Uterus (tissue), 4 donors: ENCODE results near the gene KCNQ1. TPM values are rescaled to one million over a fixed set of nuclear protein-coding genes. Genes with fewer than 3 reads are reported as not detected.

ENCODE experiments used
- DNase-seq, 2 donors: peaks; one replicate each; pipeline ENCODE4 v3.0.0-alpha.2; 2019 to 2020
- H3K27ac ChIP-seq, 2 donors: fragments of 200-600 bp; sonication (generic); 1 replicate in 1 of 2; 2 replicates in 1 of 2; pipeline ENCODE4 v1.5.1; 2016 to 2018
- H3K27me3 ChIP-seq, 2 donors: fragments of 200-600 bp; sonication (generic); one replicate each; pipeline ENCODE4 v1.5.1; 2018 to 2019; ENCODE audit warnings: control low read depth in 1 of 2
- H3K36me3 ChIP-seq, 2 donors: fragments of 200-600 bp; sonication (generic); one replicate each; pipeline ENCODE4 v1.5.1; 2019; ENCODE audit warnings: control low read depth in 1 of 2
- H3K4me1 ChIP-seq, 2 donors: fragments of 200-600 bp; sonication (generic); one replicate each; pipeline ENCODE4 v1.5.1; 2018 to 2019; ENCODE audit warnings: control low read depth in 1 of 2
- H3K4me3 ChIP-seq, 2 donors: fragments of 200-600 bp; sonication (generic); 1 replicate in 1 of 2; 2 replicates in 1 of 2; pipeline ENCODE4 v1.5.1; 2018 to 2019; ENCODE audit warnings: mild to moderate bottlenecking in 1 of 2
- H3K9me3 ChIP-seq, 2 donors: fragments of 200-600 bp; sonication (generic); one replicate each; pipeline ENCODE4 v1.5.1; 2019; ENCODE audit warnings: control low read depth in 1 of 2
- CTCF ChIP-seq, 4 experiments: fragments of 200-600 bp in 2 of 4; fragments of 450-650 bp in 2 of 4; sonication (generic) in 2 of 4; IDR thresholded peaks; one replicate each; pipeline ENCODE4 v1.5.1; 2016 to 2019; ENCODE audit warnings: antibody characterized with exemption in 4 of 4, mild to moderate bottlenecking in 2 of 4, moderate library complexity in 1 of 4
- POLR2A ChIP-seq, 2 donors: fragments of 450-650 bp; IDR thresholded peaks; one replicate each; pipeline ENCODE4 v1.6.1; 2016; ENCODE audit warnings: antibody characterized with exemption in 2 of 2, mild to moderate bottlenecking in 1 of 2, moderate library complexity in 1 of 2
- intact Hi-C: fragments of 100-400 bp; cut with DNase I; formaldehyde crosslinking; loops from one replicate; pipeline ENCODE4 v1.15.1; 2023; ENCODE audit warnings: low total_unique reads
- total RNA-seq, 4 donors: library from RNA; depleted of rRNA in 3 of 4; stranded (reverse); fragments of >200 nt in 3 of 4; gene quantifications; one replicate each; pipeline versions ENCODE4 v1.1.0 to v1.2.4, GENCODE V29; 2014 to 2023
- donor health status: DM: yes; HTN: yes; CAD: no.

KCNQ1 gene
- total RNA-seq, 4 donors from 2014 or later: 2.6 to 10.4 (median 5.4) TPM

GRCh38 chr11:2797741-2798361, 353.0 kb downstream of the KCNQ1 start:
- TF ChIP-seq CTCF (IDR thresholded peaks at IDR 0.05) (no peak), POLR2A (IDR thresholded peaks at IDR 0.05) (no peak)
- H3K4me3 ChIP-seq: no peak overlapping the region
- no peak overlapping the region for H3K27ac ChIP-seq
- H3K4me1 ChIP-seq: no peaks in the 10 kb centered on the region
- intact Hi-C loops: no loop called here
- H3K9me3 ChIP-seq: no peaks in the 10 kb centered on the region
- H3K27me3 ChIP-seq: no peaks in the 10 kb centered on the region
- DNase-seq: peak in 1 of 2 donors; percentile 12
- no peaks in the 10 kb centered on the region for H3K36me3 ChIP-seq

GRCh38 chr11:2798951-2799761, 354.3 kb downstream of the KCNQ1 start:
- Histone ChIP-seq H3K9me3 (no peaks in the 10 kb centered on the region), H3K27me3 (no peaks in the 10 kb centered on the region), H3K4me3 (no peak overlapping the region), H3K36me3 (no peaks in the 10 kb centered on the region), H3K4me1 (no peaks in the 10 kb centered on the region), H3K27ac (no peak overlapping the region)
- no peak for TF ChIP-seq POLR2A (IDR thresholded peaks at IDR 0.05)
- no peak for TF ChIP-seq CTCF (IDR thresholded peaks at IDR 0.05)
- intact Hi-C loops: no loop called here
- peak in 1 of 2 donors; percentile 13 for DNase-seq

GRCh38 chr11:2799881-2800654, 355.3 kb downstream of the KCNQ1 start:
- H3K36me3 ChIP-seq: no peaks in the 10 kb centered on the region
- peak; percentile 10 to 13 for DNase-seq
- intact Hi-C loops: no loop called here
- TF ChIP-seq POLR2A (IDR thresholded peaks at IDR 0.05) (no peak), CTCF (IDR thresholded peaks at IDR 0.05) (no peak)
- no peak overlapping the region for H3K4me3 ChIP-seq
- no peaks in the 10 kb centered on the region for H3K27me3 ChIP-seq
- no peaks in the 10 kb centered on the region for H3K9me3 ChIP-seq
- no peaks in the 10 kb centered on the region for H3K4me1 ChIP-seq
- H3K27ac ChIP-seq: no peak overlapping the region

GRCh38 chr11:2800655-2801531, 356.1 kb downstream of the KCNQ1 start:
- DNase-seq: peak; percentile 8 to 12
- intact Hi-C loops: no loop called here

More at GRCh38 chr11:2800655-2801531, 356.1 kb downstream of the KCNQ1 start:
- no peak for TF ChIP-seq POLR2A (IDR thresholded peaks at IDR 0.05)
- TF ChIP-seq CTCF (IDR thresholded peaks at IDR 0.05): no peak
- no peaks in the 10 kb centered on the region for H3K9me3 ChIP-seq
- no peaks in the 10 kb centered on the region for H3K4me1 ChIP-seq
- H3K27ac ChIP-seq: no peak overlapping the region
- H3K4me3 ChIP-seq: no peak overlapping the region
- H3K36me3 ChIP-seq: no peaks in the 10 kb centered on the region
- H3K27me3 ChIP-seq: no peaks in the 10 kb centered on the region
